Testis (tissue), 2 donors: ENCODE results near the gene POLR2C.

Experiments used
- CTCF ChIP-seq, 3 experiments: fragments of 450-650 bp in 2 of 3; fragments of 200-600 bp in 1 of 3; sonication (generic) in 1 of 3; IDR thresholded peaks; one replicate each; pipeline ENCODE4 v1.5.1; 2016 to 2019; ENCODE audit warnings: antibody characterized with exemption in 3 of 3, mild to moderate bottlenecking in 2 of 3, moderate library complexity in 1 of 3
- POLR2A ChIP-seq: fragments of 450-650 bp; IDR thresholded peaks from one replicate; pipeline ENCODE4 v1.6.1; 2017; ENCODE audit warnings: antibody characterized with exemption, mild to moderate bottlenecking, moderate library complexity

DNA sequence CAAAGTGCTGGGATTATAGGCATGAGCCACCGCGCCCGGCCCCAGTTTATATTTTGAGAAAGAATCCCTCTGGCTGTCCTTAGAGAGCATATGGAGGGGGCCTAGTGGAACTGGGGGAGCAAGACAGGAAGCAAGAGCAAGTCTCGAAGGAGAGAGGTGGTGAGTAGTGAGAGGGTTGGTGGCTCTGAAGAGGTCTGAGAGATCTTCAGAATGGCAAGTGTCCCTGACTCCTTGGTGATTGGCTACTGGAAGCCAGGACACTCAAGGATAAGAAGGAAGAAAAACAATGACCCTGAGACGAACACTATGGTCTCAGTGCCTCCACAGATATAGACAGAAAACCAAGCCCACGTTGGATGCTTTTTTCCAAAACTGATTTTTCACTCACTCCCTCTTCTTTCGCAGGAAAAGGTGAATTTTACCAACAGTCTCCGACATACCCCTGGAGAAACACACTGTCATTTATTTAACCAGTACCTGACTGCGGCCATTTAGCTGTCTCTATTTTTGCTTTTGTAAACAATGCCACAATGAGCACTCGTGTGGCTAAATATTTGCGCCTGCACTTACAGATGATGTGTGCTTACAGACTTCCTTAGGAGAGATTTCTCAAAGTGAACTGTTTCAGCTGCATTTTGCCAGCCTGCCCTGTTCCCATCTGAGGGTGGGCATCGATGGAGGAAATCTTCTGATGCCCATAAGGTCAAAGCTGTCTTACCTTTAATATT is 39.7 kb downstream of the POLR2C start:
- TF ChIP-seq CTCF (IDR thresholded peaks at IDR 0.05), result no peak
- TF ChIP-seq POLR2A, result no peak
